ENCODE data around the gene IGF2.

The IGF2 gene

GRCh38 chr11:2148595-2148994, 9.4 kb upstream of the IGF2 start:
- no peak overlapping the region for H3K9ac ChIP-seq (ENCODE audit: low read length)
- H3K4me1 ChIP-seq (ENCODE audit: control insufficient read depth, low read depth, low read length): peaks cover 7% of the 10 kb centered on the region
- H3K4me3 ChIP-seq (ENCODE audit: low read length): no peak overlapping the region
- no peak overlapping the region for H3K27ac ChIP-seq (ENCODE audit: low read length)
- no peaks in the 10 kb centered on the region for H3K36me3 ChIP-seq (ENCODE audit: control insufficient read depth, low read depth, low read length)
- H3K9me3 ChIP-seq (ENCODE audit: control insufficient read depth, low read depth, low read length): no peaks in the 10 kb centered on the region
- peaks cover 69% of the 10 kb centered on the region for H3K27me3 ChIP-seq (ENCODE audit: control insufficient read depth, insufficient read depth, low read length)

GRCh38 chr11:2147391-2147790, 8.2 kb upstream of the IGF2 start:
- no peaks in the 10 kb centered on the region for H3K36me3 ChIP-seq (ENCODE audit: control insufficient read depth, low read depth, low read length)
- no peak overlapping the region for H3K9ac ChIP-seq (ENCODE audit: low read length)
- H3K4me1 ChIP-seq (ENCODE audit: control insufficient read depth, low read depth, low read length): peaks cover 8% of the 10 kb centered on the region
- H3K27ac ChIP-seq (ENCODE audit: low read length): no peak overlapping the region
- peaks cover 81% of the 10 kb centered on the region for H3K27me3 ChIP-seq (ENCODE audit: control insufficient read depth, insufficient read depth, low read length)
- H3K9me3 ChIP-seq (ENCODE audit: control insufficient read depth, low read depth, low read length): no peaks in the 10 kb centered on the region
- no peak overlapping the region for H3K4me3 ChIP-seq (ENCODE audit: low read length)

- no peaks in the 10 kb centered on the region for H3K36me3 ChIP-seq (ENCODE audit: control insufficient read depth, low read depth, low read length)
- no peak overlapping the region for H3K9ac ChIP-seq (ENCODE audit: low read length)
- H3K27me3 ChIP-seq (ENCODE audit: control insufficient read depth, insufficient read depth, low read length): peaks cover 94% of the 10 kb centered on the region
- H3K27ac ChIP-seq (ENCODE audit: low read length): no peak overlapping the region
- H3K4me1 ChIP-seq (ENCODE audit: control insufficient read depth, low read depth, low read length): peaks cover 8% of the 10 kb centered on the region
- no peaks in the 10 kb centered on the region for H3K9me3 ChIP-seq (ENCODE audit: control insufficient read depth, low read depth, low read length)
- no peak overlapping the region for H3K4me3 ChIP-seq (ENCODE audit: low read length)
Observed at GRCh38 chr11:2146051-2146450, 6.9 kb upstream of the IGF2 start.

GRCh38 chr11:2144544-2145248, 5.5 kb upstream of the IGF2 start:
- Histone ChIP-seq H3K27me3 (ENCODE audit: control insufficient read depth, insufficient read depth, low read length) (peaks cover 100% of the 10 kb centered on the region), H3K9ac (ENCODE audit: low read length) (no peak overlapping the region), H3K4me1 (ENCODE audit: control insufficient read depth, low read depth, low read length) (peaks cover 8% of the 10 kb centered on the region), H3K36me3 (ENCODE audit: control insufficient read depth, low read depth, low read length) (no peaks in the 10 kb centered on the region), H3K9me3 (ENCODE audit: control insufficient read depth, low read depth, low read length) (no peaks in the 10 kb centered on the region), H3K27ac (ENCODE audit: low read length) (no peak overlapping the region), H3K4me3 (ENCODE audit: low read length) (no peak overlapping the region)

- H3K4me3 ChIP-seq (ENCODE audit: low read length): no peak overlapping the region
- peaks cover 97% of the 10 kb centered on the region for H3K27me3 ChIP-seq (ENCODE audit: control insufficient read depth, insufficient read depth, low read length)
- no peak overlapping the region for H3K9ac ChIP-seq (ENCODE audit: low read length)
Observed at GRCh38 chr11:2143799-2144543, 4.8 kb upstream of the IGF2 start.

GRCh38 chr11:2143477-2143798, 4.2 kb upstream of the IGF2 start:
- no peak overlapping the region for H3K4me3 ChIP-seq (ENCODE audit: low read length)

More at GRCh38 chr11:2143799-2144543, 4.8 kb upstream of the IGF2 start:
- Histone ChIP-seq H3K4me1 (ENCODE audit: control insufficient read depth, low read depth, low read length) (peaks cover 8% of the 10 kb centered on the region), H3K27ac (ENCODE audit: low read length) (no peak overlapping the region), H3K9me3 (ENCODE audit: control insufficient read depth, low read depth, low read length) (no peaks in the 10 kb centered on the region), H3K36me3 (ENCODE audit: control insufficient read depth, low read depth, low read length) (no peaks in the 10 kb centered on the region)

GRCh38 chr11:2142762-2143202, 3.6 kb upstream of the IGF2 start:
- H3K4me1 ChIP-seq (ENCODE audit: control insufficient read depth, low read depth, low read length): peaks cover 6% of the 10 kb centered on the region
- H3K27ac ChIP-seq (ENCODE audit: low read length): no peak overlapping the region
- no peak overlapping the region for H3K9ac ChIP-seq (ENCODE audit: low read length)
- no peaks in the 10 kb centered on the region for H3K9me3 ChIP-seq (ENCODE audit: control insufficient read depth, low read depth, low read length)
- no peaks in the 10 kb centered on the region for H3K36me3 ChIP-seq (ENCODE audit: control insufficient read depth, low read depth, low read length)
- H3K4me3 ChIP-seq (ENCODE audit: low read length): no peak overlapping the region
- peaks cover 97% of the 10 kb centered on the region for H3K27me3 ChIP-seq (ENCODE audit: control insufficient read depth, insufficient read depth, low read length)

More at GRCh38 chr11:2143477-2143798, 4.2 kb upstream of the IGF2 start:
- Histone ChIP-seq H3K27ac (ENCODE audit: low read length) (no peak overlapping the region), H3K9me3 (ENCODE audit: control insufficient read depth, low read depth, low read length) (no peaks in the 10 kb centered on the region), H3K36me3 (ENCODE audit: control insufficient read depth, low read depth, low read length) (no peaks in the 10 kb centered on the region), H3K9ac (ENCODE audit: low read length) (no peak overlapping the region), H3K4me1 (ENCODE audit: control insufficient read depth, low read depth, low read length) (peaks cover 8% of the 10 kb centered on the region), H3K27me3 (ENCODE audit: control insufficient read depth, insufficient read depth, low read length) (peaks cover 97% of the 10 kb centered on the region)

GRCh38 chr11:2142300-2142759, 3.1 kb upstream of the IGF2 start:
- peaks cover 97% of the 10 kb centered on the region for H3K27me3 ChIP-seq (ENCODE audit: control insufficient read depth, insufficient read depth, low read length)
- no peak overlapping the region for H3K9ac ChIP-seq (ENCODE audit: low read length)
- H3K27ac ChIP-seq (ENCODE audit: low read length): no peak overlapping the region
- no peaks in the 10 kb centered on the region for H3K9me3 ChIP-seq (ENCODE audit: control insufficient read depth, low read depth, low read length)
- no peak overlapping the region for H3K4me3 ChIP-seq (ENCODE audit: low read length)
- H3K36me3 ChIP-seq (ENCODE audit: control insufficient read depth, low read depth, low read length): no peaks in the 10 kb centered on the region
- H3K4me1 ChIP-seq (ENCODE audit: control insufficient read depth, low read depth, low read length): peaks cover 6% of the 10 kb centered on the region

- no peaks in the 10 kb centered on the region for H3K36me3 ChIP-seq (ENCODE audit: control insufficient read depth, low read depth, low read length)
- H3K9me3 ChIP-seq (ENCODE audit: control insufficient read depth, low read depth, low read length): no peaks in the 10 kb centered on the region
- peaks cover 11% of the 10 kb centered on the region for H3K4me1 ChIP-seq (ENCODE audit: control insufficient read depth, low read depth, low read length)
- peaks cover 97% of the 10 kb centered on the region for H3K27me3 ChIP-seq (ENCODE audit: control insufficient read depth, insufficient read depth, low read length)
- no peak overlapping the region for H3K27ac ChIP-seq (ENCODE audit: low read length)
- H3K9ac ChIP-seq (ENCODE audit: low read length): no peak overlapping the region
- no peak overlapping the region for H3K4me3 ChIP-seq (ENCODE audit: low read length)
Observed at GRCh38 chr11:2140411-2141400, 1.5 kb upstream of the IGF2 start.

- no peaks in the 10 kb centered on the region for H3K9me3 ChIP-seq (ENCODE audit: control insufficient read depth, low read depth, low read length)
- H3K4me1 ChIP-seq (ENCODE audit: control insufficient read depth, low read depth, low read length): peaks cover 11% of the 10 kb centered on the region
- peaks cover 97% of the 10 kb centered on the region for H3K27me3 ChIP-seq (ENCODE audit: control insufficient read depth, insufficient read depth, low read length)
- no peak overlapping the region for H3K4me3 ChIP-seq (ENCODE audit: low read length)
- H3K9ac ChIP-seq (ENCODE audit: low read length): no peak overlapping the region
- H3K27ac ChIP-seq (ENCODE audit: low read length): no peak overlapping the region
- H3K36me3 ChIP-seq (ENCODE audit: control insufficient read depth, low read depth, low read length): no peaks in the 10 kb centered on the region
Observed at GRCh38 chr11:2139621-2140337, 590 bp upstream of the IGF2 start.
